A673 (cell line): ENCODE data around the gene ENTPD8. TPM values are rescaled to one million over a fixed set of nuclear protein-coding genes. Genes with fewer than 3 reads are reported as not detected.

ENCODE experiments used
- BruUV-seq: library from RNA; stranded (reverse); fragments of 400-500 nt; replicated peaks from 2 replicates; lab custom pipeline; 2021; lab: Mats Ljungman, UMichigan
- CTCF ChIA-PET: fragments of 300-600 bp; sonication (Branson Sonifier 250); formaldehyde crosslinking; loops from one replicate; lab custom pipeline; 2022; ENCODE audit warnings: antibody characterized with exemption; lab: Charles Lee
- POLR2A ChIA-PET: fragments of 300-600 bp; sonication (Branson Sonifier 250); formaldehyde crosslinking; loops from one replicate; lab custom pipeline; 2022; ENCODE audit warnings: antibody characterized with exemption; ENCODE audit not compliant: low non-redundant PET; lab: Charles Lee
- DNase-seq: peaks from one replicate; pipeline ENCODE4 v3.0.0-alpha.2; 2015; ENCODE audit warnings: low spot score
- H3K27ac ChIP-seq: fragments of 200-600 bp; sonication (generic); 2 replicates; pipeline ENCODE4 v1.5.1; 2016; ENCODE audit warnings: mixed run types, low read depth, mild to moderate bottlenecking, mixed read lengths, antibody characterized with exemption, low read length; ENCODE audit not compliant: poor library complexity, severe bottlenecking
- H3K27me3 ChIP-seq: fragments of 200-600 bp; sonication (generic); replicated peaks from 2 replicates; pipeline ENCODE4 v1.6.1; 2017; ENCODE audit warnings: mixed run types, low read depth, mild to moderate bottlenecking, mixed read lengths, antibody characterized with exemption, low read length; ENCODE audit not compliant: insufficient read depth, poor library complexity
- H3K36me3 ChIP-seq: fragments of 200-600 bp; sonication (generic); 2 replicates; pipeline ENCODE4 v1.6.1; 2016; ENCODE audit warnings: mixed run types, mild to moderate bottlenecking, mixed read lengths, antibody characterized with exemption, low read length; ENCODE audit not compliant: insufficient read depth, poor library complexity, severe bottlenecking
- H3K4me1 ChIP-seq: fragments of 200-600 bp; sonication (generic); 2 replicates; pipeline ENCODE4 v1.6.1; 2017; ENCODE audit warnings: mixed run types, mild to moderate bottlenecking, mixed read lengths, antibody characterized with exemption, low read length; ENCODE audit not compliant: insufficient read depth, poor library complexity, severe bottlenecking
- H3K4me3 ChIP-seq: fragments of 200-600 bp; sonication (generic); 2 replicates; pipeline ENCODE4 v1.5.1; 2016; ENCODE audit warnings: low read depth, mixed run types, mild to moderate bottlenecking, mixed read lengths, low read length; ENCODE audit not compliant: poor library complexity, severe bottlenecking
- H3K9me3 ChIP-seq: fragments of 200-600 bp; sonication (generic); 2 replicates; pipeline ENCODE4 v1.6.1; 2016; ENCODE audit warnings: mixed run types, low read depth, mild to moderate bottlenecking, mixed read lengths, antibody characterized with exemption, low read length; ENCODE audit not compliant: poor library complexity, severe bottlenecking
- EZH2 ChIP-seq: fragments of 200-600 bp; sonication (generic); IDR thresholded peaks from 2 replicates; pipeline ENCODE4 v1.6.1; 2017; ENCODE audit warnings: borderline replicate concordance, low read depth, mild to moderate bottlenecking, mixed read lengths, antibody characterized with exemption, low read length; ENCODE audit not compliant: poor library complexity, severe bottlenecking
- intact Hi-C: fragments of 100-400 bp; cut with micrococcal nuclease; formaldehyde crosslinking; loops from one replicate; pipeline ENCODE4 v1.10.0; 2022; ENCODE audit not compliant: unreplicated experiment
- total RNA-seq: library from RNA; stranded (reverse); gene quantifications from 2 replicates; pipeline ENCODE4 v1.2.3, GENCODE V29; 2021
- TF ChIP-seq, protein P1 (sequence below): fragments of 300-800, 200-600 bp; sonication (generic); conservative IDR thresholded peaks from 2 replicates; pipeline ENCODE4 v1.5.1; 2017; ENCODE audit warnings: low read depth, mild to moderate bottlenecking, antibody characterized with exemption, low read length, moderate library complexity, mixed read lengths

The ENTPD8 gene
- total RNA-seq, 1 experiment from 2014 or later: not detected

DNA sequence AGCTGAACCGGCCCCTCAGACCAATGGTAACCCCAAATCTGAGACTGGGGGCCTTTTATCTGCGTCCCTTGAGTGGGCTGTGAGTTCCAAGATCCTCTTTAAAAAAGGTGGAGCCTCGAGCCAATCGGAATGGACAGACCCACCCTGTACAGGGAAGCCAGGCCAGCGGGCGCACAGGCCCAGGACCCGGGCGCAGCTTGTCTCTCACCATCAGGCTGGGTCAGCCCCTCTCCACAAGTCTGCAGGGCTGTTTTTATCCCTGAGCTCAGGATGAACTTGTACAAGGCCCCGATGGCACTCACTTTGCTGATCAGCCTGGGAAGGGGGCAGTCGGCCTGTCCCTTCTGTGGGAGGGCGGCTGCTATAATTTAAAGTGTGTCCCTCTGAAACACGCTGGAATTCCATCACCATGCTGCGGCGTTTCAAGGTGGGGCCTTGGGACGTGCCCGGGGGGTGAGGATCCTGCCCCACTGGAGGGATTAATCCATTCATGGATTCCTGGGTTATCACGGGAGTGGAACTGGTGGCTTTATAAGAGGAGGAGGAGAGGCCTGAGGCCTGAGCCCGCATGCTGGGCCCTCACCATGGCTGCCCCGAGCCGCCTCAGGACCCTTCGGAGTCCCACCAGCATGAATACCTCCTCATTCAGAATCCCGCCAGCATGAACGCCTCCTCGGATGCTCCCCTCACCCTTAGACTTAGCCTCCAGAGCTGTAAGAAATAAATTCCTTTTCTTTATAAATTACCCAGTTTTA is 32.3 kb downstream of the ENTPD8 start:
- Histone ChIP-seq H3K27ac (no peak overlapping the region), H3K4me1 (peaks cover 27% of the 10 kb centered on the region), H3K27me3 (no peaks in the 10 kb centered on the region), H3K36me3 (no peaks in the 10 kb centered on the region), H3K4me3 (no peak overlapping the region), H3K9me3 (no peaks in the 10 kb centered on the region)
- CTCF ChIA-PET: no interaction called here
- POLR2A ChIA-PET: interaction anchor here (0.8 kb wide), 1 partner anchor 304 kb away, joined by 3 read pairs; no protein-coding TSS in a partner anchor
- BruUV-seq: no TSS peak
- DNase-seq: no peak
- intact Hi-C loops: loop anchor here (2.0 kb wide), 1 partner anchor 114 kb away; no protein-coding TSS in a partner anchor
- TF ChIP-seq, protein P1, sequence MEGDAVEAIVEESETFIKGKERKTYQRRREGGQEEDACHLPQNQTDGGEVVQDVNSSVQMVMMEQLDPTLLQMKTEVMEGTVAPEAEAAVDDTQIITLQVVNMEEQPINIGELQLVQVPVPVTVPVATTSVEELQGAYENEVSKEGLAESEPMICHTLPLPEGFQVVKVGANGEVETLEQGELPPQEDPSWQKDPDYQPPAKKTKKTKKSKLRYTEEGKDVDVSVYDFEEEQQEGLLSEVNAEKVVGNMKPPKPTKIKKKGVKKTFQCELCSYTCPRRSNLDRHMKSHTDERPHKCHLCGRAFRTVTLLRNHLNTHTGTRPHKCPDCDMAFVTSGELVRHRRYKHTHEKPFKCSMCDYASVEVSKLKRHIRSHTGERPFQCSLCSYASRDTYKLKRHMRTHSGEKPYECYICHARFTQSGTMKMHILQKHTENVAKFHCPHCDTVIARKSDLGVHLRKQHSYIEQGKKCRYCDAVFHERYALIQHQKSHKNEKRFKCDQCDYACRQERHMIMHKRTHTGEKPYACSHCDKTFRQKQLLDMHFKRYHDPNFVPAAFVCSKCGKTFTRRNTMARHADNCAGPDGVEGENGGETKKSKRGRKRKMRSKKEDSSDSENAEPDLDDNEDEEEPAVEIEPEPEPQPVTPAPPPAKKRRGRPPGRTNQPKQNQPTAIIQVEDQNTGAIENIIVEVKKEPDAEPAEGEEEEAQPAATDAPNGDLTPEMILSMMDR: no peak
- no peak for TF ChIP-seq EZH2

DNA sequence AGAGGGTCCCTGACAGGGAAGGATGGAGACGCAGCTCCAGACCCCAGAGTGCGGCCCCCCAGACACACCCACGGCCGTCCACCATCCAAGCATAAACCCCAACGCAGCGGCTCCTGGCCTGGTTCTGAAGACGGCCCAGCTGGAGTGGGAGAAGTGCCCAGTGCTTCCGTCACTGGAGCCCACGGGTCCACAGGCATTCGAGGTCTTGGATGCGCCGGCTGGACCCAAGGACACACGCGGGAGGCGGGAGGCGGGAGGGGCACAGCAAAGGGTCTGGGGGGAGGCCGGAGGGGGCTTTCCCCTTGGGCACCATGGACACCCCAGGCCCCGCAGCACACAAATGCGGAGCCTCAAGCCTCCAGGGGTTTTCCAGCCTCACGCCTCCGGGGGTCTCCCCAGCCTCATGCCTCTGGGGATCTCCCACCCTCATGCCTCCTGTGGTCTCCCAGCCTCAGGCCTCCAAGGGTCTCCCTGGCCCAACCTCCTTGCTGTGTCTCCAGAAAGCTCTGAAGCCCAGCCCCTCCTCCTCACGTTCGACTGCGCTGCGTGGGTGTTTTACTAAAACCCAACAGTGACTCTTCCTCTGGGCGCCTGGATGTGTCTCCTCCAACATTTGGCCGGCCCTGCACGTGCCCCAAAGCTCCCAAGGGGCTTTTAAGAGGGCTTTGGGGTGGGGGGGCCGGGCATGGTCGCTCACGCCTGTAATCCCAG is 33.4 kb downstream of the ENTPD8 start:
- ChIA-PET CTCF (interaction anchor here (0.6 kb wide), 1 partner anchor 372 kb away, joined by 6 read pairs; no protein-coding TSS in a partner anchor), POLR2A (no interaction called here)
- H3K9me3 ChIP-seq: no peaks in the 10 kb centered on the region
- H3K27ac ChIP-seq: no peak overlapping the region
- intact Hi-C loops: loop anchor here (2.0 kb wide), 1 partner anchor 113 kb away; no protein-coding TSS in a partner anchor
- peaks cover 27% of the 10 kb centered on the region for H3K4me1 ChIP-seq
- peak overlapping the region; percentile 43 for H3K4me3 ChIP-seq
- TF ChIP-seq EZH2: no peak
- TF ChIP-seq, protein P1: no peak
- DNase-seq: peak; percentile 57
- BruUV-seq: no TSS peak
- H3K27me3 ChIP-seq: no peaks in the 10 kb centered on the region
- H3K36me3 ChIP-seq: no peaks in the 10 kb centered on the region

DNA sequence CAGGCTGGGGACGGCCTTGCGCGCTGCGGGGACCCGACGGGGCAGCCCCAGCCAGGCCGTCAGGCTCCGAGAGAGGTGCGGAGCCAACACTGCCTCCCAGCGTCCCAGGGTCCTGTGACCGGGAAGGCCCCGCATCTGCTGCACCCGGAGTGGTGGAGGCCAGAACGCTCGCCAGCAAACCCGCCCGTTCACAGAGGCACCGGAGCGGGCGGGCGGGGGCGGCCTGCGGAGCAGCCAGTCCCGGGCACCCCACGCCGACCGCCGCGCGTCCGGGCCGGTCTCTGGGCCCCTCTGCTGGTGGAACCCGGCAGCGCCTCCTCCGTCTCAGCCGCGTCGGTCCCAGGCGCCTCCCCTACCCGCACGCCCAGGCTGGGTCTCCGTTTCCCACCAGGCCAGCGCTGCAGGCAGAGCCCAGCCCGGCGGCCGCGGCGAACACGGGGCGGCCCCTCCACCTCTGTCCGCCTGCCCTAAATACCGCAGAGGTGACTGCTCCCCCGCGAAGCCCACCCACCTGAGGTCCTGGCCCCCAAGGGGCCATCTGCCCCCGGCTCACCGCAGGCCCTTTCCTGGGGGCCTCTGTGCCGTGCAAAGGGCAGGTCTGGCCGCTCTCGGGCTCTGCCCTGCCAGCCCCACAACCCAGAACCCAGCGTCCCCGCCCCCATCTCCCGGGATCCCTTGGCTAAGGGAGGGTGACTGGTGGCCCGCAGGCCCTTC is 34.1 kb downstream of the ENTPD8 start:
- H3K9me3 ChIP-seq: no peaks in the 10 kb centered on the region
- ChIA-PET POLR2A (no interaction called here), CTCF (no interaction called here)
- no peak overlapping the region for H3K27ac ChIP-seq
- H3K4me3 ChIP-seq: peak overlapping the region; percentile 43
- peak; percentile 77 for DNase-seq
- no TSS peak for BruUV-seq
- H3K27me3 ChIP-seq: no peaks in the 10 kb centered on the region
- no peak for TF ChIP-seq EZH2
- TF ChIP-seq, protein P1: peak; percentile 60; the same call in 1 of the 2 replicates
- intact Hi-C loops: no loop called here
- no peaks in the 10 kb centered on the region for H3K36me3 ChIP-seq
- H3K4me1 ChIP-seq: peaks cover 23% of the 10 kb centered on the region
